GM19455 (cell line): ENCODE measurements around the gene PLXNA4.

Source experiments
- ATAC-seq: cut with Tn5 transposase; IDR thresholded peaks from one replicate; pipeline ENCODE4 v1.9.1; 2021; ENCODE audit not compliant: unreplicated experiment

Gene PLXNA4

GRCh38 chr7:132108563-132108962, 467.7 kb downstream of the PLXNA4 start:
- ATAC-seq: no peak

DNA sequence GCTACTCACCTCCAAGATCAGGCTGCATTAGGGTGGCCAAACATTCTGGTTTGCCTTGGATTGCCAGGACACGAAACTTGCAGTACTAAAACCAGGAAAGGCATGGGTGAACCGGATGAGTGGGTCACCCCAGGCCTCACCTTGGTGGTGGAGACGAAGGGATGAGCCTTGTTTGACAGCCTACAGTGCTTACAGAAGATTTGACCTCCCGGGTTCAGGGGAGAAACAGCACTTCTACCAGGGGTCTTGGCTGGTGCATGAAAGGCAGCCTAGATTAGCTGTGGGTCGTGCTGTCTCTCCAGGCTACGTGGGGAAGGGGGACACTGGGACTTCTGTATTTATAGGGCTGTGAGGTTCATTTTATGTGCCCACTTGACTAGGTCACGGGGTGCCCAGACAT, 469.8 kb downstream of the PLXNA4 start:
- ATAC-seq: no peak

DNA sequence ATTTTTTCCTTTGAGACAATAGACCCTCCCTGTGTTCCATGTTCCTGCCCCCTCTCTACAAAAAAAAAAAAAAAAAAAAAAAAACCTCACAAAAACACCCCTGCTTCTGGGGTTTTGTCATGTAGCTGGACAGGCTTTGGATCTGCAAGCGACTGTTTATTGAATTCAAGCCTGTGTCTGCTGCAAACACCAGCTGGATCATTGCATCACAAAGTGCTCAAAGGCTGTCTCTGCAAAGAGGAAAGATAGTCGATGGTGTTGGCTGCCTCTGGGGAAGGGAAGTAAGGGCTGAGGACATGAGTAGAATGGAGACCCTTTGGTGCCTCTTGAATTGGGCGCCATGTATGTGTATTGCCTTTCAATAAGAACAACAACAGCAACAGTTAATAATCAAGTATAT, 471.2 kb downstream of the PLXNA4 start:
- ATAC-seq: no peak

- no peak for ATAC-seq
Measured at GRCh38 chr7:132103718-132104117, 472.6 kb downstream of the PLXNA4 start.

GRCh38 chr7:132102942-132103341, 473.3 kb downstream of the PLXNA4 start:
- ATAC-seq: no peak

DNA sequence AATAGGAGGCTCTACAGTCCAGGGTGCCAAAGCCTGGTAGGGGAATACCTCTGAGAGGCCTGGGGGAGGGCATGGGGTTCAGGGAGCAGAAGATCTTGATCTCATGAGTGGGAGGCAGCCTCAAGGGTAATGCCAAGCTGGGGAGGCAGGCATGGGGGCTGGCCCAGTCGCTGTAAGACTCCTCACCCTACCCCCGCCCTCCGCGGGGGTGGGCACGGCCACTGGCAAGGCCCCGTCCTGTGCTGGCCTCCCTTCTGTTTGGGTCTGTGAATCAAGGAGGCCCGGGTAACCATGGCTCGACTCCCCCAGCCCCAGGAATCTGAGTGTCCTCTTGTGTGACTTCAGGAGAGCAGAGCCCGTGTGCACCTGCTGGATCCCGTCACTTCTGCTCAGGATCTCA, 473.9 kb downstream of the PLXNA4 start:
- no peak for ATAC-seq

DNA sequence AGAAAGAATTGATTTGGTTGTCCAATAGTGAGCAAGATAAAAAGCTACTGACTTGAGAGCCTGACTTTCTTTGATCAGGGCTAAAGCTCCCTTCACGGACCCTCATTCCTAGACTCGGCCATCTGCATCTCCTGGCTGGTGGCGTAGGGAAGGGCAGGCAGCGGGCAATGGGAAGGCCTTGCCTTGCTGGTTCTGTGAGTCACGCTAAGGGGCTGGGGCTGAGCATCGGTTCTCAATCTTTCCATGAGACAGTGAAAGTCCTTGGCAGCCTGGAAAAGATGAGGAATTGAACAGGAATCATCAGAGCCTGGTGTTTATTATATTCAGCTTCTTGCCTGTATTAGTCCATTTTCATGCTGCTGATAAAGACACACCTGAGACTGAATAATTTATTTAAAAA, 475.3 kb downstream of the PLXNA4 start:
- no peak for ATAC-seq

- ATAC-seq: no peak
Measured at GRCh38 chr7:132100483-132100882, 475.8 kb downstream of the PLXNA4 start.

DNA sequence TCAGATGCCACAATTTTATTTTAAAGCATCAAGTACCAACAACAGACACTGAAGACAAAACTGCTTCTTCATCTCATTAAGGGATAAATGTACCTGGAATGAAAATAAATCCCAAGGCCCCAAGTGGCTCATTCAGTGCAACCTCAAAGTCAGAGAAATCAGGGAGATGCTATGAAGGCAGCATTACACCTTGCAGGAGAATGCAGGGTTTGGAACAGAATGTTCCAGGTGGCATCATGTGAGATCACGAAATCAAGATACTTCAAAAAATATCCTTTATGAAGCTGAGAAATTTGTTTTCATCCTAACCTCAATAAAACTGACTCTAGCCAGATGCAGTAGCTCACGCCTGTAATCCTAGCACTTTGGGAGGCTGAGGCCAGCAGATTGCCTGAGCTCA, 477.1 kb downstream of the PLXNA4 start:
- no peak for ATAC-seq

GRCh38 chr7:132098327-132098726, 477.9 kb downstream of the PLXNA4 start:
- ATAC-seq: no peak

DNA sequence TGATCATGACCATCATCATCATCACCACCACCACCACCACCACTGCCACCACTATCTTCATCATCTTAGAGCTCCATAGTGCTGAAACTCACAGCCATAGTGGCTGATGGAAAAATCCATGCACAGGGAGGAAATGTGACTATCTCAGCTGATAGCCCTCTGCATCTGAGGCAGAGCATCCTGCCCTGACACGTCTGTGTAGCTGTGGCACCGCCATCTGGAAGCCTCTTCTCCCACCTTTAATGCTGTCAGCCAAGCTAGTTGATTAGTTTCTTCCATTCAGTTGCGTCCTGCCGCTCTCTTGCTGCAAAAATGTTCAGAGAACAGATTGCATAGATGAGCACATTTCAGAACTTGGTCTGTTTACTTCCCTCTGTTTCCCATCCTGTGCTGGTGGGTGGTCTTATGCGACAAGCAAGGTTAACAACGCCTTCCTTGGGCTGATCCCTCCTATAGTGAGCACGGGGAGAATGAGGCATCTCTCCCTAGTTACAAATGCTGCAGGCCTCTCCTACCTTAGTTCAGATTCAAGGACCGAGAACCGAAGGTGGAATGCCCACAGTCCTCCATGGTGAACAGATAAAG, 478.6 kb downstream of the PLXNA4 start:
- ATAC-seq: no peak

GRCh38 chr7:132095111-132095765, 481.0 kb downstream of the PLXNA4 start:
- ATAC-seq: no peak

- no peak for ATAC-seq
Measured at GRCh38 chr7:132092106-132092505, 484.2 kb downstream of the PLXNA4 start.

DNA sequence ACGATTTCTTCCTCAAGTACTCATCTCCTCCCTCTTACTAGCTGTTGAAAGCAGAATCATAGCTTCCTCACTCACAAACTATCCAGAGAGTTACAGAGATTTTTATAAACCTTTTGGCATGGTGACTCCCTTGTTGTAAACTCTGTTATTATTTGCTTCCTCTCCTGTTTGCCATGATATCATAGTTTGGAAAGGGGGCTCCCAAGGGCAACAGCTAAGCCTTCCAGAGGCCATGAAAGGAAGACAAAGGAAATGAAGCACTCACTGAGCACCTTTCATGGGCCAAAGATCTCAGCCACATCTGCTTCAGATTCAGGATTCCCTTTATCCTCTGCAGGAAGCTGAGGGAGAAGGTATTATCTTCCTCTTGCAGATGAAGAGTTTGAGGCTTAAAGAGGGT, 484.6 kb downstream of the PLXNA4 start:
- no peak for ATAC-seq

DNA sequence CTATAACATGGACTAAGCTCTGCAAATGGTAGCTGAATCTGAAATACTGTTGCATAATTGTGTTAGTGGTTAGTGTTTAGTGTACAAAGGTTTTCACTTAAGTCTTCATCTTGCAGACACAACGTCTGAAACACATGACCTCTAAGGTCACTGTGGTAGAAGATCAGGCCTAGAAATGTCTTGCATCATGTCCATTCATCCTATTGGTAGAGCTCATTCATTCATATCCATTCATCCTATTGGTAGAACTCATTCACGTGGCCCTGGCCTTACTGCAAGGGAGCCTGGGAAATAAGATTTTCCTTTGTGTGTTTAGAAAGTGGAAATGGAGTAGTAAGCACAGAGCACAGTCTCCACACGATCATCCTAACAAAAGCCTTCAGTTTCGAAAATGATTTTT, 485.8 kb downstream of the PLXNA4 start:
- ATAC-seq: no peak

- no peak for ATAC-seq
Measured at GRCh38 chr7:132089356-132089755, 486.9 kb downstream of the PLXNA4 start.

GRCh38 chr7:132087421-132087820, 488.8 kb downstream of the PLXNA4 start:
- ATAC-seq: no peak

DNA sequence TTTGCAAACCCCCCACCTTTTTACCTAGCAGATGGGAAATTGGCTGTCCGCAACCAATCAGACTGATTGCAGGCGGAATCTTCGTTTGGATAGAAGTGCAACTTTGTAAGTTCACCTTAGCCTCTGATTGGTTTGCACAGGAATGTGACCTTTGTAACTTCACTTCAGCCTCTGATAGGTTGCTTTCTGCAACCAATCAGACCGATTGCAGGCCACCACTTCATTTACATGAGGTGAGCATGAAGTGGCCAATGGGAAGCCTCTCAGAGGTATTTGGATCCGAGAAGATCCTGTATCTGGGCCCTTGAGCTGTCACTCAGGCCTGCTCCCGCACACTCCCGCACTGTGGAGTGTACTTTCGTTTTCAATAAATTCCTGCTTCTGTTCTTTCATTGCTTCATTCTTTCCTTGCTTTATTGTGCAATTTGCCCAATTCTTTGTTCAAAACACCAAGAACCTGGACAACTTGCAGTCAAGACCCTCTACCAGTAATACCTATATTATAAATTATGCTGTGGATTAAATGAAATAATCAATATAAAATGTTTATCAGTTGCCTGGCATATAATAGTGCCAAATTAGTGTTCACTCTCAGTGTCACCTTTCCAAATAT, 491.4 kb downstream of the PLXNA4 start:
- ATAC-seq: no peak

DNA sequence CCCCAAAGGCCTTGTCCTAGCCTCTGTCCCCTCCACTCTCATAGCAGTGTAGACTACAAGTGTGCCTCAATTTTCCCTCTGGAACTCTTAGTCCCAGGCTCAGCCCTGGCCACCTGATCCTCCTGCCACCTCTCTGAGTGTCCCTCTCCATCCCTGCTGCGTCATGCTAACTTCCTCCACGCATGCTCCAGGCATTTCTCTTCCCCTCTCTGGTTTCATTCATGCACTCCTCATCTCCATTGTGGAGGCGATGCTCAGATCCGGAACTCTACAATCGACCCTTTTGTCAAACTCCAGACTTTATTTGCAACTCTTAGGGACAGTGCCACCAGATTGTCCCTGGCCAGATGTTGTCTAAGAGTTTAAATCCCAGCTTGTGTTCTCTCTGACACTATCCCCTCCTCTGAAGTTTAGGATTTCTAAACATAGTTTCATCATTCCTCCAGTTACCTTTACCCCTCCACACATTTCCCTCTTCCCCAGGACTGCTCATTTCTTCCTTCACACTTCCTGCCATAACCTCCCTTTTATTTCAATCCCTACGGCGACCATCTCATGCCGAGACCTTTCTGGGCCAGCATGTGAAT, 492.6 kb downstream of the PLXNA4 start:
- ATAC-seq: no peak

DNA sequence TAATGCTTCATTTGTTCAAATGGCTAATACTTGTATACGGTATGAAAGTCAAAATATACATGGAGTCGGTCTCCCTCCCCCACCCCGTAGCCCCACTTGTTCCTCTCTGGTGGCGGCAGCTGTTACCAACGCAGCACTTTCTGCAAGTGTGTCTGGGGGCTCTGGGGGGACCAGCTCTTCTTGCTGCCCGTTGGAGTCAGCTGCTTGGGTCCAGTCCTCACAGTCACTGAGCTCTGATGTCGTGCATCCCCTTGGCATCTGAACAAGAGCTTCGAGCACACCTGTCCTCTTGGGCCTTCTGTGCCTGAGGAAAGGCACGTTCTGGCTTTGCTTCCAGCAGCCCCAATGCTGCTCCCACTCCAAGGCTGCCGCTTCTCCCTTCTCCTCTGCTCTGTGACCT, 493.1 kb downstream of the PLXNA4 start:
- no peak for ATAC-seq

DNA sequence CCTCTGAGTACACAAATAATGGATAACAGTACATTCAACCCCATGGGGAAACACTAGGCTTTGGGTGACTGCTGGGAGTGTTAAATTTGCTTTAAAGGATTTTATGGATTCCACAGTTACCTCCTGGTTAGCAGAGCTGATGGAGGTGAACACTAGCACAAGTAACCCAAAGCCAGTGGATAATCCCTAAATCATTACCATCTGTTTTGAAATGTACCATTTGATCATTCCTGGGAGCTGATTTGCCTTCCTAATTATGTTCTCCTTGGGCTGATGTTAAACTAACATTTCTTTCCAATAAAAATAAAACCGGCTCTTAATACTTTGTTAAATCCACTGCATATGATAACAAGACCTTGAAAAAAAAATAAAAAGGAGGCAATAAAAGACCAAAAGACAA, 493.9 kb downstream of the PLXNA4 start:
- ATAC-seq: no peak

DNA sequence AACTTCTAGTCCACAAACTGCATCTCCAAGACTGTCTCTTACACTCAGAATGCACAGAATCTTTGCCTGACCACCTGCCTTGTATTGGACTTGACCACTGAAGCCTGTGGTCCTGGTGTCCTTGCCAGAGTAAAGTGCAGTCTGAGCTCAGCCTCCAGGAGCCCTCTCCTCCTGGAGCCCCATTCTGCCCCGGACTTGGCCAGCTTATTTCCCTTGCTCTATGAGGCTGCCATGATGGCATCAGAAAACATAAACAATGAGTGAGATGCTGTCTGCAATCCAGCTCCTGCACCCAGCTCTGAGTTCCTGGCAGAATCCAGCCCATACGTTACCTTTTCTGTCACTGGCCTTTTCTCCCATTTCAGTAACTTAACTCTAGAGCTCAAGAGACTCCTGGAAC, 494.6 kb downstream of the PLXNA4 start:
- ATAC-seq: no peak
